Colonic mucosa (tissue), 4 donors: ENCODE results near the gene ENPP4. TPM values are rescaled to one million over a fixed set of nuclear protein-coding genes. Genes with fewer than 3 reads are reported as not detected.

Experiments used
- DNase-seq: peaks from one replicate; pipeline ENCODE4 v3.0.0-alpha.2; 2020
- H3K27ac ChIP-seq: fragments of 200-600 bp; one replicate; pipeline ENCODE4 v1.8.0; 2021
- H3K27me3 ChIP-seq: fragments of 200-600 bp; one replicate; pipeline ENCODE4 v1.8.0; 2021
- H3K36me3 ChIP-seq: fragments of 200-600 bp; one replicate; pipeline ENCODE4 v1.8.0; 2021
- H3K4me1 ChIP-seq: fragments of 200-600 bp; one replicate; pipeline ENCODE4 v1.8.0; 2021; ENCODE audit warnings: mild to moderate bottlenecking
- H3K4me3 ChIP-seq: fragments of 200-600 bp; one replicate; pipeline ENCODE4 v1.8.0; 2021
- H3K9ac ChIP-seq, 2 donors: one replicate each; pipeline ENCODE4 v1.7.0; 2013; ENCODE audit warnings: control low read depth in 2 of 2, low read depth in 2 of 2, low read length in 2 of 2
- H3K9me3 ChIP-seq: fragments of 200-600 bp; one replicate; pipeline ENCODE4 v1.8.0; 2021
- intact Hi-C: fragments of 100-400 bp; cut with DNase I; formaldehyde crosslinking; loops from one replicate; pipeline ENCODE4 v1.14.1; 2022
- total RNA-seq, 2 donors: library from RNA; stranded (reverse); fragmentation: NEBNext Ultra II Directional in 1 of 2; extraction: Animal tissue kit (Norgen Biotek cat#: 25700) in 1 of 2; gene quantifications; one replicate each; pipeline ENCODE4 v1.2.1, GENCODE V29; 2021
- TF ChIP-seq, protein P1 (sequence below): fragments of 200-600 bp; IDR thresholded peaks from one replicate; pipeline ENCODE4 v1.8.0; 2022; ENCODE audit warnings: antibody characterized with exemption, mild to moderate bottlenecking
- donor health status: healthy.
- donor health status: DM: no; HTN: no; CAD: no.
- donor health status: DM: no; HTN: no; CAD: no.

The ENPP4 gene
- total RNA-seq, 2 donors from 2014 or later, result 14.2 to 28.4 TPM

DNA sequence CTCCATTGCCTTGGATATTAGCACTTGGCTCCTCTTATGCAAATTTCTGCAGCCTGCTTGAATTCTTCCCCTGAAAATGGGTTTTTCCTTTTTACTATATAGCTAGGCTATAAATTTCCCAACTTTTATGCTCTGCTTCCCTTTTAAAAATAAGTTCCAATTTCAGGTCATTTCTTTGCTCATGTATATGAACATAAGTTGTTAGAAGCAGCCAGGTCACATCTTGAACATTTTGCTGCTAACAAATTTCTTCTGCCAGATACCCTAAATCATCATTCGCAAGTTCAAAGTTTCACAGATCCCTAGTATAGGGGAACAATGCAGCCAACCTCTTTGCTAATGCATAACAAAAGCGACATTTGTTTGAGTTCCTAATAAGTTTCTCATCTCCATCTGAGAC lies 34.5 kb upstream of the ENPP4 start:
- H3K9ac ChIP-seq, result no peak overlapping the region
- no peaks in the 10 kb centered on the region for H3K27me3 ChIP-seq
- TF ChIP-seq, protein P1, sequence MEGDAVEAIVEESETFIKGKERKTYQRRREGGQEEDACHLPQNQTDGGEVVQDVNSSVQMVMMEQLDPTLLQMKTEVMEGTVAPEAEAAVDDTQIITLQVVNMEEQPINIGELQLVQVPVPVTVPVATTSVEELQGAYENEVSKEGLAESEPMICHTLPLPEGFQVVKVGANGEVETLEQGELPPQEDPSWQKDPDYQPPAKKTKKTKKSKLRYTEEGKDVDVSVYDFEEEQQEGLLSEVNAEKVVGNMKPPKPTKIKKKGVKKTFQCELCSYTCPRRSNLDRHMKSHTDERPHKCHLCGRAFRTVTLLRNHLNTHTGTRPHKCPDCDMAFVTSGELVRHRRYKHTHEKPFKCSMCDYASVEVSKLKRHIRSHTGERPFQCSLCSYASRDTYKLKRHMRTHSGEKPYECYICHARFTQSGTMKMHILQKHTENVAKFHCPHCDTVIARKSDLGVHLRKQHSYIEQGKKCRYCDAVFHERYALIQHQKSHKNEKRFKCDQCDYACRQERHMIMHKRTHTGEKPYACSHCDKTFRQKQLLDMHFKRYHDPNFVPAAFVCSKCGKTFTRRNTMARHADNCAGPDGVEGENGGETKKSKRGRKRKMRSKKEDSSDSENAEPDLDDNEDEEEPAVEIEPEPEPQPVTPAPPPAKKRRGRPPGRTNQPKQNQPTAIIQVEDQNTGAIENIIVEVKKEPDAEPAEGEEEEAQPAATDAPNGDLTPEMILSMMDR, result no peak
- no peaks in the 10 kb centered on the region for H3K9me3 ChIP-seq
- intact Hi-C loops, result no loop called here
- no peak overlapping the region for H3K27ac ChIP-seq
- H3K4me3 ChIP-seq, result no peak overlapping the region
- no peaks in the 10 kb centered on the region for H3K36me3 ChIP-seq
- H3K4me1 ChIP-seq, result no peaks in the 10 kb centered on the region
- no peak for DNase-seq

DNA sequence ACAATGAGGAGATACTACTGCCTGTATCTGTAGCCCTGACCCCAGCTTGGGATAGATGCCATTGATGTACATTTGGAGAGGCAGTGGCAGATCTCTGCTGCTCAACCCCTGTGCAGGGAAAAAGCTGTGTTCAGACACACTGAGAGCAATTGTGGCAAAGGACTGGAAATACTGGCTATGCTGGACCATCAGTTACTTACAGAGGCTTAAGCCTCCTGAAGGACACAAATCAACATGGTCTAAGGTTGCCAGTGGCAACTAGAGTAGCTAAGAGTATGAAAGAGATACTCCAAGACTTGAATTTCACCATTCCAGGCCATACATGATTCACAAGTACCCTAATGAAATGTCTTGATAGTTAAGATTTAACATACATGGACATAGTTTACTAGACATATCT lies 32.4 kb upstream of the ENPP4 start:
- intact Hi-C loops, result no loop called here
- H3K9me3 ChIP-seq, result no peaks in the 10 kb centered on the region
- no peaks in the 10 kb centered on the region for H3K27me3 ChIP-seq
- H3K36me3 ChIP-seq, result no peaks in the 10 kb centered on the region
- no peak for DNase-seq
- no peaks in the 10 kb centered on the region for H3K4me1 ChIP-seq
- H3K9ac ChIP-seq, result no peak overlapping the region
- H3K4me3 ChIP-seq, result no peak overlapping the region
- no peak overlapping the region for H3K27ac ChIP-seq
- TF ChIP-seq, protein P1, result no peak

DNA sequence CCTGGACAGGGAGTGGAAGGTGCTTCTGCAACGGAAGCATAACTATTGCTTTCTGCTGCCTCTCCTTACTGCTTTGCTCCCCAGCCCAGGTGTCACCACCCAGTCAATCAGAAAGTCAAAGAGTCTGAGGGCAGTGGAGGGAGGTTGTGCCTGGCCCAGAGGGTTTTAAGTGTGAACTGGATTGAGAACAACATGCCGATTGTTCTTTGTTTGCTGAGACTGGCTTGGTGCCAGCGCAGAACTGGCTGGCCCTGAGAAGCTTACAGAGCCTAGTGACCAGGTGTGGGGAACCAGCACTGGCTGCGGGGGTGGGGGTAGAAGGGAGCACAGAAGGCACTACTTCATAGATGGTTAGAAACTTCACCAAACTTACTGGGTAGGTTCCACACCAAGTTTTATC lies 31.1 kb upstream of the ENPP4 start:
- H3K9me3 ChIP-seq, result no peaks in the 10 kb centered on the region
- no peaks in the 10 kb centered on the region for H3K36me3 ChIP-seq
- DNase-seq, result peak; percentile 77
- intact Hi-C loops, result no loop called here
- no peaks in the 10 kb centered on the region for H3K27me3 ChIP-seq
- H3K4me1 ChIP-seq, result no peaks in the 10 kb centered on the region
- TF ChIP-seq, protein P1, result no peak
- H3K27ac ChIP-seq, result no peak overlapping the region
- H3K4me3 ChIP-seq, result no peak overlapping the region
- no peak overlapping the region for H3K9ac ChIP-seq

DNA sequence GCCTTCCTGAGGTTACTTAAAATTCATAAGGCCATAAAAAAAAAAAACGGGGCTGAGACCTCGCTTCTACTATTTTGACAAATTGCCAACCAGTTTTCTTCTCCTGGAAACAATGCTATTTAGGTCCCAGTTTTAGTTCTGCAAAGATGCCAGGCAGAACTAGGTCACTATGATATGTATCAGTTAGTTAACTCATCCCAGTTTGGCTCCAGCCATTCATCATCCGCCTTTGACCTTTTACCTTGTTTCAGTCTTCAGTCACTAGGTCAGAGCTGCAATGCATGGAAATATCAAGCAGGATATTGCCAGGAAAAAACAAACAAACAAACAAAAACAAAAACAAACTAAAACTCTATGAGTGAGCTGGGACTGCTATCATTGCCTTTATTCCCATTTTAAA lies 29.8 kb upstream of the ENPP4 start:
- H3K4me3 ChIP-seq, result no peak overlapping the region
- H3K4me1 ChIP-seq, result no peaks in the 10 kb centered on the region
- H3K36me3 ChIP-seq, result no peaks in the 10 kb centered on the region
- TF ChIP-seq, protein P1, result no peak
- no peaks in the 10 kb centered on the region for H3K9me3 ChIP-seq
- H3K27me3 ChIP-seq, result no peaks in the 10 kb centered on the region
- no peak overlapping the region for H3K27ac ChIP-seq
- no peak overlapping the region for H3K9ac ChIP-seq
- intact Hi-C loops, result no loop called here
- DNase-seq, result no peak

DNA sequence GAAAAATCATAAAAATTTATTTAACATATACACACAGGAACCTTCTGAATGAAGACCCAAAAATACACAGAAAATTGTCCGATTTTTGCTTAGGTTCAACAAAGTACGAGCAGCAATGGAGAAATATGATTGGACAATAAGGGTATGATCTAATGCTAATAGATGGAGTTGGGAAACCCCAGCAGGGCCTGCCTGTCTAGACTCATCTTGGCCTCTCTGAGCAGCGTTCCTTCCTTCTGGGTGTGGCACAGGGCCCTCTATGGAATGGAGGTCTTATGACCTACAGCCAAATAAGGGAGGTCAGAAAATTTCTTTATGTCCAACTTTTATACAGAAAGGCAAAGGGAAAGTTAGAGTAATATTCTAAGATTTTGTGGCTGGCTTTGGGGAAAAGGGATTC lies 27.7 kb upstream of the ENPP4 start:
- Histone ChIP-seq H3K4me1 (no peaks in the 10 kb centered on the region), H3K9me3 (no peaks in the 10 kb centered on the region), H3K27me3 (no peaks in the 10 kb centered on the region), H3K36me3 (no peaks in the 10 kb centered on the region), H3K9ac (no peak overlapping the region), H3K4me3 (no peak overlapping the region), H3K27ac (no peak overlapping the region)
- intact Hi-C loops, result no loop called here
- DNase-seq, result no peak
- TF ChIP-seq, protein P1, result no peak
